ENCODE data around the gene COL5A1.

Gene COL5A1

GRCh38 chr9:134724912-134725604 lies 83.5 kb downstream of the COL5A1 start:
- Histone ChIP-seq H3K4me3 (ENCODE audit: low read length in 2 of 2) (no peak overlapping the region), H3K27ac (ENCODE audit: low read depth in 2 of 2, low read length in 2 of 2) (peak overlapping the region in 1 of 2 donors; percentile 35), H3K27me3 (ENCODE audit: control insufficient read depth in 2 of 2, insufficient read depth in 2 of 2, low read length in 2 of 2) (no peaks in the 10 kb centered on the region), H3K9ac (ENCODE audit: low read depth in 1 of 2, low read length in 2 of 2) (no peak overlapping the region), H3K36me3 (ENCODE audit: control insufficient read depth in 2 of 2, insufficient read depth in 2 of 2, low read length in 2 of 2) (no peaks in the 10 kb centered on the region), H3K4me1 (ENCODE audit: control insufficient read depth in 2 of 2, insufficient read depth in 2 of 2, low read length in 2 of 2) (peaks cover 7 to 13% of the 10 kb centered on the region in 2 donors), H3K9me3 (ENCODE audit: control insufficient read depth in 2 of 2, low read length in 2 of 2) (no peaks in the 10 kb centered on the region)

- Histone ChIP-seq H3K9ac (ENCODE audit: low read depth in 1 of 2, low read length in 2 of 2) (no peak overlapping the region), H3K4me1 (ENCODE audit: control insufficient read depth in 2 of 2, insufficient read depth in 2 of 2, low read length in 2 of 2) (peaks cover 7 to 13% of the 10 kb centered on the region in 2 donors), H3K27me3 (ENCODE audit: control insufficient read depth in 2 of 2, insufficient read depth in 2 of 2, low read length in 2 of 2) (no peaks in the 10 kb centered on the region), H3K9me3 (ENCODE audit: control insufficient read depth in 2 of 2, low read length in 2 of 2) (no peaks in the 10 kb centered on the region), H3K4me3 (ENCODE audit: low read length in 2 of 2) (no peak overlapping the region), H3K27ac (ENCODE audit: low read depth in 2 of 2, low read length in 2 of 2) (no peak overlapping the region), H3K36me3 (ENCODE audit: control insufficient read depth in 2 of 2, insufficient read depth in 2 of 2, low read length in 2 of 2) (no peaks in the 10 kb centered on the region)
These were observed 84.0 kb downstream of the COL5A1 start for GRCh38 chr9:134725605-134725940.

GRCh38 chr9:134726026-134726721 lies 84.6 kb downstream of the COL5A1 start:
- Histone ChIP-seq H3K27me3 (ENCODE audit: control insufficient read depth in 2 of 2, insufficient read depth in 2 of 2, low read length in 2 of 2) (no peaks in the 10 kb centered on the region), H3K9me3 (ENCODE audit: control insufficient read depth in 2 of 2, low read length in 2 of 2) (no peaks in the 10 kb centered on the region), H3K4me1 (ENCODE audit: control insufficient read depth in 2 of 2, insufficient read depth in 2 of 2, low read length in 2 of 2) (peaks cover 7 to 13% of the 10 kb centered on the region in 2 donors)

GRCh38 chr9:134726722-134727034 lies 85.1 kb downstream of the COL5A1 start:
- Histone ChIP-seq H3K4me3 (ENCODE audit: low read length in 2 of 2) (no peak overlapping the region), H3K27ac (ENCODE audit: low read depth in 2 of 2, low read length in 2 of 2) (no peak overlapping the region), H3K27me3 (ENCODE audit: control insufficient read depth in 2 of 2, insufficient read depth in 2 of 2, low read length in 2 of 2) (no peaks in the 10 kb centered on the region), H3K36me3 (ENCODE audit: control insufficient read depth in 2 of 2, insufficient read depth in 2 of 2, low read length in 2 of 2) (no peaks in the 10 kb centered on the region), H3K9me3 (ENCODE audit: control insufficient read depth in 2 of 2, low read length in 2 of 2) (no peaks in the 10 kb centered on the region), H3K4me1 (ENCODE audit: control insufficient read depth in 2 of 2, insufficient read depth in 2 of 2, low read length in 2 of 2) (peaks cover 7 to 13% of the 10 kb centered on the region in 2 donors), H3K9ac (ENCODE audit: low read depth in 1 of 2, low read length in 2 of 2) (no peak overlapping the region)

More at GRCh38 chr9:134726026-134726721, 84.6 kb downstream of the COL5A1 start:
- H3K4me3 ChIP-seq (ENCODE audit: low read length in 2 of 2) = no peak overlapping the region
- no peak overlapping the region for H3K27ac ChIP-seq (ENCODE audit: low read depth in 2 of 2, low read length in 2 of 2)
- H3K9ac ChIP-seq (ENCODE audit: low read depth in 1 of 2, low read length in 2 of 2) = no peak overlapping the region
- H3K36me3 ChIP-seq (ENCODE audit: control insufficient read depth in 2 of 2, insufficient read depth in 2 of 2, low read length in 2 of 2) = no peaks in the 10 kb centered on the region

- Histone ChIP-seq H3K9me3 (ENCODE audit: control insufficient read depth in 2 of 2, low read length in 2 of 2) (no peaks in the 10 kb centered on the region), H3K27ac (ENCODE audit: low read depth in 2 of 2, low read length in 2 of 2) (no peak overlapping the region), H3K27me3 (ENCODE audit: control insufficient read depth in 2 of 2, insufficient read depth in 2 of 2, low read length in 2 of 2) (no peaks in the 10 kb centered on the region), H3K9ac (ENCODE audit: low read depth in 1 of 2, low read length in 2 of 2) (no peak overlapping the region), H3K4me3 (ENCODE audit: low read length in 2 of 2) (no peak overlapping the region), H3K36me3 (ENCODE audit: control insufficient read depth in 2 of 2, insufficient read depth in 2 of 2, low read length in 2 of 2) (no peaks in the 10 kb centered on the region), H3K4me1 (ENCODE audit: control insufficient read depth in 2 of 2, insufficient read depth in 2 of 2, low read length in 2 of 2) (peaks cover 9 to 13% of the 10 kb centered on the region in 2 donors)
These were observed 86.6 kb downstream of the COL5A1 start for GRCh38 chr9:134728021-134728795.

- H3K9me3 ChIP-seq (ENCODE audit: control insufficient read depth in 2 of 2, low read length in 2 of 2) = no peaks in the 10 kb centered on the region
- H3K27ac ChIP-seq (ENCODE audit: low read depth in 2 of 2, low read length in 2 of 2) = no peak overlapping the region
- no peaks in the 10 kb centered on the region for H3K36me3 ChIP-seq (ENCODE audit: control insufficient read depth in 2 of 2, insufficient read depth in 2 of 2, low read length in 2 of 2)
- H3K4me3 ChIP-seq (ENCODE audit: low read length in 2 of 2) = no peak overlapping the region
- no peaks in the 10 kb centered on the region for H3K27me3 ChIP-seq (ENCODE audit: control insufficient read depth in 2 of 2, insufficient read depth in 2 of 2, low read length in 2 of 2)
- H3K4me1 ChIP-seq (ENCODE audit: control insufficient read depth in 2 of 2, insufficient read depth in 2 of 2, low read length in 2 of 2) = peaks cover 7 to 10% of the 10 kb centered on the region in 2 donors
- no peak overlapping the region for H3K9ac ChIP-seq (ENCODE audit: low read depth in 1 of 2, low read length in 2 of 2)
These were observed 87.3 kb downstream of the COL5A1 start for GRCh38 chr9:134728801-134729495.

- H3K9ac ChIP-seq (ENCODE audit: low read depth in 1 of 2, low read length in 2 of 2) = no peak overlapping the region
- H3K27me3 ChIP-seq (ENCODE audit: control insufficient read depth in 2 of 2, insufficient read depth in 2 of 2, low read length in 2 of 2) = no peaks in the 10 kb centered on the region
- H3K4me3 ChIP-seq (ENCODE audit: low read length in 2 of 2) = no peak overlapping the region
- H3K4me1 ChIP-seq (ENCODE audit: control insufficient read depth in 2 of 2, insufficient read depth in 2 of 2, low read length in 2 of 2) = peaks cover 0 to 12% of the 10 kb centered on the region in 2 donors
- peak overlapping the region in 1 of 2 donors; percentile 17 for H3K27ac ChIP-seq (ENCODE audit: low read depth in 2 of 2, low read length in 2 of 2)
- no peaks in the 10 kb centered on the region for H3K36me3 ChIP-seq (ENCODE audit: control insufficient read depth in 2 of 2, insufficient read depth in 2 of 2, low read length in 2 of 2)
- no peaks in the 10 kb centered on the region for H3K9me3 ChIP-seq (ENCODE audit: control insufficient read depth in 2 of 2, low read length in 2 of 2)
These were observed 88.6 kb downstream of the COL5A1 start for GRCh38 chr9:134730011-134730760.

GRCh38 chr9:134730761-134731496 lies 89.3 kb downstream of the COL5A1 start:
- H3K4me3 ChIP-seq (ENCODE audit: low read length in 2 of 2) = no peak overlapping the region
- H3K9me3 ChIP-seq (ENCODE audit: control insufficient read depth in 2 of 2, low read length in 2 of 2) = no peaks in the 10 kb centered on the region
- H3K27me3 ChIP-seq (ENCODE audit: control insufficient read depth in 2 of 2, insufficient read depth in 2 of 2, low read length in 2 of 2) = no peaks in the 10 kb centered on the region
- H3K9ac ChIP-seq (ENCODE audit: low read depth in 1 of 2, low read length in 2 of 2) = no peak overlapping the region
- H3K36me3 ChIP-seq (ENCODE audit: control insufficient read depth in 2 of 2, insufficient read depth in 2 of 2, low read length in 2 of 2) = no peaks in the 10 kb centered on the region
- peaks cover 2 to 9% of the 10 kb centered on the region in 2 donors for H3K4me1 ChIP-seq (ENCODE audit: control insufficient read depth in 2 of 2, insufficient read depth in 2 of 2, low read length in 2 of 2)
- no peak overlapping the region for H3K27ac ChIP-seq (ENCODE audit: low read depth in 2 of 2, low read length in 2 of 2)

All from mucosa of rectum (tissue), 2 donors.